Measurements from ENCODE around the gene SLC39A8.
"Not testable (repeated sequence)": the region's sequence is repeated elsewhere in the genome, so short reads cannot be mapped to it uniquely, and the experiment has no call there.

The SLC39A8 gene

GRCh38 chr4:102295153-102295862 lies 50.0 kb downstream of the SLC39A8 start:
- no peak for DNase-seq

DNA sequence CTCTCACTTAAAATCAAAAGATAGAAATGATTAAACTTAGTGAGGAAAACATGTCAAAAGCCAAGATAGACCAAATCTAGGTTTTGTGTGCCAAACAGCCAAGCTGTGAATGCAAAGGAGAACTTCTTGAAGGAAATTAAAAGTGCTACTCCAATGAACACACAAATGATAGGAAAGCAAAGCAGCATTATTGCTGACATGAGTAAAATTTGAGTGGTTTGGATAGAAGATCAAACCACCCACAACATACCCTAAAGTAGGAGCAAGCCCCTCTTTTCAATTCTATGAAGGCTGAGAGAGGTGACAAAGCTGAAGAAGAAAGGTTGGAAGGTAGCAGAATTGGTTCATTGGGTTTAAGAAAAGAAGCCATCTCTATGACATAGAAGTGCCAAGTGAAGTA lies 56.8 kb downstream of the SLC39A8 start:
- no peak for DNase-seq

DNA sequence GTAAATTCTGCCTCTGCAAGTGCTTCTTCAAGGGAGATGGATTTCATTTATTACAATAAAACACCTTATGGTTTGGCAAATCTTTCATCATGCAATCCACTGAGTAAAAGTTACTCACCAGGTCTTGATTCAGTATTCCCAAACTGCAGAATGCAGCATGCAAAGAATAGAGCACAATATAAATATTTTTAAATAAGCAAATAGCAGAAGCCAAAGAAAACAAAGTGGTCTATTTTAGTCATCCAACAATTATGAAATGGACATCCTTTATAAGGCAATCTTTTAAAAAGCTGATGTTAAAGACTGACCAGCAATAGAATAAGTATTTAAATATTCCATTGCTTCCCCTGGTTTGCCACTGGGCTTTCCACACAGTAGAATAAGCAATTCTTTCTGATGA lies 59.5 kb downstream of the SLC39A8 start:
- no peak for DNase-seq

DNA sequence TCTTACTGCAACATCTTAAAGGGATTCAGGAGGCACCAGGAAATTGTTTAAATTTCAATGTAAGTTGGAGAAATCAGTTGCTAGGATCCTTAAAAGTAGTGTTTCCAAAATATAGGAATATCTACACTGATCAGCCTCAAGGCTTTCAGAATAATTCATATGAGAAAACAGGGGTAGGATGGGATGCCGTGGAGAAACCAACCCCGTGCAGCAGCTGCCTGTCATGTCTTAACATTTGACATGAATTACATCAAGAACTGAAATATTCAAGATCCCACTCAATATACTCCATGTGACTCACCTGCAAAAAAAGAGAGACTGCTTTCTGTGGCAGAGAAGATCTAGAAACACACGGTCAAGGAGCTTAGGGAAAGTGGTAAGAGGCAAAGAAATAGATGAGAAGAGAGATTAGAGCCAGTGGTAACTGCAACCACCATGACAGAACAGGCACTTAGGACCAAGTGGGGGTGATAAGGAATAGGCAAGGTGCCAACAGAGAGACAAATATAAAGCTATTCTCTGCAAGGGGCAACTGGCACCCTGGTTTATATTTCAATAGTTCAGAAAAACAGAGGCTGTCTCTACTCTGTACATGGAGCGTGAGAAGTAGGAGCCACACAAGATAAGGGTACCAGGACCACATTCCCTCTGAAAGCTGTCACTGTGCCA lies 64.0 kb downstream of the SLC39A8 start:
- no peak for DNase-seq

GRCh38 chr4:102273317-102273716 lies 72.0 kb downstream of the SLC39A8 start:
- not testable (repeated sequence) for DNase-seq

GRCh38 chr4:102272318-102272717 lies 73.0 kb downstream of the SLC39A8 start:
- DNase-seq, result no peak

- no peak for DNase-seq
Measured at GRCh38 chr4:102268355-102268754, 76.9 kb downstream of the SLC39A8 start.

GRCh38 chr4:102263024-102263787 lies 82.1 kb downstream of the SLC39A8 start:
- no peak for DNase-seq

DNA sequence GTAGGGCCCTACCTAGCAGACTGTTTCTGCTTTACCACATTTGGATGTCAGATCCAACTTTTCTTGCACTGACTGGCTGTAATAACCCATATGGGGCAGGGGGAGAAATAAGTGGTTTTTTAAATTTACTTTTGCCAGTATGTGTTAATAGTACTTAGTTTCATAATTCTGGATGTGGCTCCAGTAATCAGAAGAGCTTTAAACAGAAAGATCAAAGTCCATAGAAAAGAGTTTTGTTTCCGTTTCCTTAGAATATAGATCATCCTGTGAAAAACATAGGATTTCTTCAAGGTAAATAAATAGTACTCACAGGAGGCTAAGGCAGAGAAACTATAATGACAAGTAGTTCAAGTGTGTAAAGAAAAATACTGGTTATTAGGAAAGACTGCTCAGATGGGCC lies 85.6 kb downstream of the SLC39A8 start:
- DNase-seq, result no peak

GRCh38 chr4:102259081-102259480 lies 86.2 kb downstream of the SLC39A8 start:
- no peak for DNase-seq

DNA sequence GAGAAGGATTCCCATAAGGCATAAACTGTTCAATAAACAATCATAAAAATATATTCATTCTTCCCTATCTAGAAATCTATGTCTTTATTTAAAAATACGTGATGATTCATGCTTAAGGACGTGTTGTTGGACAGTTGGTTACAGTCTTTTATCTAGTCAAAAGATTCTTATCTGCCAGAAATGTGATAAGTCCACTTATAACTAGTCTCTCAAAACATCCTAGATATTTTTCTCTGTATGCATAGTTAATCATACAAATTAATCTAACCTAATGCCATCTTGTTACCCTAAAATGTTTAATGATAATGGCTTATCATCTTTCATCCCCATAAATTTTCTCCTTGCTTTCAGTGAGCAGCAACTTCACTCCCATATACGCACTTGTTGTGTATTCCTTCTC lies 89.0 kb downstream of the SLC39A8 start:
- no peak for DNase-seq

DNA sequence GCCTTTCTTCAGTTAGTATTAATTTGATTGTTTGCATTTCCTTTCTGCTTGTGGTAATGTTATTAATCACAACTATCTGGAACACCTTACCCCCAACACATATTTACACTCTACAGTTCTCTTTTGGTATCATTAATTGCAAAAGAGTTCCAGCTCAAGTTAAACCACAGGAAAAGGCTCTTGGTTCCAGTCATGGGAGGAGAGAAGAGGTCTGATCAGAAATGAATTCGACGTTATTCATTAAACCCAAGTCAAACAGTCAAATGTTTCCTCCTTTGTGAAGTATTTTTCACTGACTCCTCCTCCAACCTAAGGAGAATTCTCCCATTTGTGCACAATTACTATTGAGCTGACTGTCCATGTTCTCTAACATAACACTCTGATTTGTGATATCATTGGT lies 91.4 kb downstream of the SLC39A8 start:
- no peak for DNase-seq

GRCh38 chr4:102252171-102252570 lies 93.1 kb downstream of the SLC39A8 start:
- DNase-seq, result no peak

DNA sequence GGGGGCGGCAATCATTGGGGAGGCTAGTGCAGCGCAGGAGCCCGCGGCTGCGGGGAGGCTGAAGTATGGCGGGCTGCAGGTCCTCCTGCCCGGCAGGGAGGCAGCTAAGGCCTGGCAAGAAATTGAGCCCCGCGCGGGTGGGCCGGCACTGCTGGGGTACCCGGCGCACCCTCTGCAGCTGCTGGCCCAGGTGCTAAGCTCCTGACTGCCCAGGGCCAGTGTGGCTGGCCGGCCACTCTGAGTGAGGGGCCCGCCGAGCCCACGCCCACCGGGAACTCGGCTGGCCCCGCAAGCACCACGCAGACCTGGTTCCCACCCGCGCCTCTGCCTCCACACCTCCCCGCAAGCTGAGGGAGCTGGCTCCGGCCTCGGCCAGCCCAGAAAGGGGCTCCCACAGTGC lies 94.9 kb downstream of the SLC39A8 start:
- DNase-seq, result no peak

GRCh38 chr4:102247041-102247440 lies 98.2 kb downstream of the SLC39A8 start:
- DNase-seq, result no peak

DNA sequence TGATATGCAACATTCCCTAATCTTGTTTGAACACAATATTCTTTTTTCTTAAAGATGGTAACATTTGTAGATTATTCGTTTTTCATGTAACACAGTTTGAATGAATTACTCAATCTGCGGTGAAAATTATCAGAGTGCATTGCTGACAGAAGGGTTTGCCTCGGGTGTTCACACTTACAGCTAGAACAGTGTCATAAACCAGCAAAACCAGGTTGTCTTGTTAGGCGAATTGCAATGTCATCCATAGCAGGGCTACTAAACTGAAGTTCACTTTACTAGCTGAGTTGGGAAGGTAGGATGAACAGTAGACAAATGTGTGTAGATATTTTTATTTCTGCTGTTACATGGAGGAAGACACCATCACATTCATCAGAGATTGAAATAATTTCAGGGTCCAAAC lies 98.9 kb downstream of the SLC39A8 start:
- no peak for DNase-seq

GRCh38 chr4:102244878-102245535 lies 100.3 kb downstream of the SLC39A8 start:
- DNase-seq, result no peak

GRCh38 chr4:102243296-102243695 lies 102.0 kb downstream of the SLC39A8 start:
- not testable (repeated sequence) for DNase-seq

- DNase-seq, result no peak
Measured at GRCh38 chr4:102234243-102234838, 110.9 kb downstream of the SLC39A8 start.

DNA sequence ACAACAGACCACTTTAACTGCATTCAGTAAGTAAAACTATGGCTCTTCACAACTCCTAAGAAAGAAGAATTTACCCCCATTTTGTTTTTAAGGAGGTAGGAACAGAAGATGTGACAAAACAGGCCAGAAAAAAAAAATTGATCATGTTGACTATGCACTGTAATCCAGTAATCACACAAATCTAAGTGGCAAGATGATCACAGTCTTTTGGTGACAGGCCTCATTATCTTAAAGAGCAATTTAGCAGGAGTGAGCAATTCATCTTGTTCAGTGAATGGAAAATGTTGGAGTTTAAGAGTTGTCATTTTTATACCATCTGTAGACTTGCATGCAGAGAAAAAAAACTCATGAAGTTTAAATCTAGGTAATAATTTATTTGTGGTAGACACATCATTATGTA lies 115.1 kb downstream of the SLC39A8 start:
- no peak for DNase-seq

- no peak for DNase-seq
Measured at GRCh38 chr4:102227388-102227787, 117.9 kb downstream of the SLC39A8 start.

GRCh38 chr4:102223461-102223860 lies 121.8 kb downstream of the SLC39A8 start:
- no peak for DNase-seq

DNA sequence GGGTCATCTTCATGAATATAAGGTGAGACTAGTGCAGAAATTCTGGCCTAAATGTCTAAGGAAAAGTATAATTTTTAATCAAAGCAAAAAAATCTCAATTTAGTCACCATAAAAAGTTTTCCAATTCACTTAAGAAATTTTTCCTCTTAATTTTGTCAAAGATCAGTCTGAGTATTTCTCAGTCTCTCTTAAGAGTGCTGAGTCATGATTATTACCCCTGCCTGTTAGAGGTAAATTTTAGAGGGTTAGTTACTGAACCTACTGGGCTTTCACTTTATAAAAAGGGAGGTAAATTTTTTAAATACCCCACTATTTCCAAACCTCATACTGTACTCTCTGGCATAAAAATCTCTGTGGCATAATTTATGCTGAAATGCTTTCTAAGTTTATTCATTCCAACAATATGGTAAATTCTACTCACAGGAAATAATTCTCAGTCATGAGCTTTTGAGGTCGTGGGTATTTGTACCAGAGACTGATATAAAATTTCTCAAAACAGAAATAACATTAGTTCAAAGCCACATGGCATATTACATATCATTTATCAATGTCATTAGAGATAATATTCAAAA lies 122.4 kb downstream of the SLC39A8 start:
- DNase-seq, result no peak

Data from femur (tissue), 1 donor.